ENCODE measurements around the gene VAT1L.
"Not testable (repeated sequence)": the region's sequence is repeated elsewhere in the genome, so short reads cannot be mapped to it uniquely, and the experiment has no call there.

Gene VAT1L

DNA sequence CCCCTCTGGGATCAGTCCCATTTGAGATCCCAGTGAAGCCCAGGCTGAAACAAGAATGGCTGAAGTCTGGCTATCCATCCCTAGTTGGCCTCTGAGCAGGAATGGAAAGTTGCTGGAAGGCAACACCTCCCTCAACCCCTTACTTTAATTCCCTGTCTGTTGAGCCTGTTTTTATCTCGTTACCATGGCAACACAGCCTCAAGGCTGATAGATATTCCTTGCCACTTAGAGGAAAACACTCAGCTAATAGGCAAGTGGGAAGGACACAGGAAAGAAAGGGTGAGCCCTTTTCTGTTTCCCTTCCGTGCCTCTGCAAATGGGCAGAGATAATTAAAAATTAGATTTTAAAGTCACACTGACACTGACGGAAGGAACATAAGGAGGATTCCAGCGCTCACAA, 158.5 kb downstream of the VAT1L start:
- Histone ChIP-seq H2AFZ (ENCODE audit: low read depth, low read length) (no peak overlapping the region), H2AK5ac (ENCODE audit: low read length, severe bottlenecking) (no peak overlapping the region), H4K91ac (ENCODE audit: low read length) (no peak overlapping the region), H3K23ac (ENCODE audit: low read length in 2 of 2) (no peak overlapping the region), H2BK12ac (ENCODE audit: low read length in 2 of 2) (no peak overlapping the region), H2BK5ac (ENCODE audit: low read depth, low read length, poor library complexity, severe bottlenecking) (no peak overlapping the region), H3K4ac (ENCODE audit: low read depth in 1 of 2, low read length in 2 of 2) (no peak overlapping the region), H3K4me1 (ENCODE audit: control insufficient read depth, insufficient read depth, low read depth, low read length) (no peaks in the 10 kb centered on the region), H4K8ac (ENCODE audit: low read length) (no peak overlapping the region), H3K9me3 (ENCODE audit: control insufficient read depth, low read length) (no peaks in the 10 kb centered on the region), H3K4me3 (ENCODE audit: insufficient read depth in 1 of 2, low read depth in 1 of 2, low read length in 2 of 2) (no peak overlapping the region), H3K9ac (ENCODE audit: low read length) (no peak overlapping the region), H3K27me3 (ENCODE audit: control insufficient read depth in 1 of 2, insufficient read depth in 1 of 2, low read length in 2 of 2) (no peaks in the 10 kb centered on the region), H3K27ac (ENCODE audit: low read length, poor library complexity, severe bottlenecking) (no peak overlapping the region), H2BK120ac (ENCODE audit: low read depth, low read length) (no peak overlapping the region), H3K14ac (ENCODE audit: low read length in 2 of 2) (no peak overlapping the region), H3K18ac (ENCODE audit: low read depth in 1 of 2, low read length in 2 of 2) (no peak overlapping the region), H3K36me3 (ENCODE audit: control insufficient read depth in 1 of 2, insufficient read depth in 2 of 2, low read depth in 1 of 2, low read length in 2 of 2) (no peaks in the 10 kb centered on the region), H3K4me2 (ENCODE audit: low read length, poor library complexity, severe bottlenecking) (no peak overlapping the region), H3K79me1 (replicated peaks; ENCODE audit: low read length, poor library complexity, severe bottlenecking) (no peaks in the 10 kb centered on the region), H2BK15ac (ENCODE audit: low read depth, poor library complexity, severe bottlenecking) (no peak overlapping the region)
- DNase-seq = peak; percentile 77
- 58% methylated on average over 3 of the region's 4 CpGs for WGBS

DNA sequence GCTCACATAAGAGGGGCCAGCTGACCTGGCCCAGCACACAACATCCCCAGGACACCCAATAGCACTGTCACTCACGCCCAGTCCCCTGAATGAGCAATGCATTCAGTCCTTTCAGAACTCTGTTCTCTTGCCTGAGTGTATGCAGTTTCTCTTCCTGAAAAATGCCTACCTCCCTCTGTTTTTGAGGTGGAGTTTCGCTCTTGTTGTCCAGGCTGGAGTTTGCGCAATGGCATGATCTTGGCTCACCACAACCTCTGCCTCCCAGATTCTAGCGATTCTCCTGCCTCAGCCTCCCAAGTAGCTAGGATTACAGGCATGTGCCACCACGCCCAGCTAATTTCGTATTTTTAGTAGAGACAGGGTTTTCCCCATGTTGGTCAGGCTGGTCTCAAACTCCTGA, 159.2 kb downstream of the VAT1L start:
- H3K4ac ChIP-seq (ENCODE audit: low read depth in 1 of 2, low read length in 2 of 2) = not testable (repeated sequence)
- WGBS = 96% methylated on average over 6 of the region's 6 CpGs

DNA sequence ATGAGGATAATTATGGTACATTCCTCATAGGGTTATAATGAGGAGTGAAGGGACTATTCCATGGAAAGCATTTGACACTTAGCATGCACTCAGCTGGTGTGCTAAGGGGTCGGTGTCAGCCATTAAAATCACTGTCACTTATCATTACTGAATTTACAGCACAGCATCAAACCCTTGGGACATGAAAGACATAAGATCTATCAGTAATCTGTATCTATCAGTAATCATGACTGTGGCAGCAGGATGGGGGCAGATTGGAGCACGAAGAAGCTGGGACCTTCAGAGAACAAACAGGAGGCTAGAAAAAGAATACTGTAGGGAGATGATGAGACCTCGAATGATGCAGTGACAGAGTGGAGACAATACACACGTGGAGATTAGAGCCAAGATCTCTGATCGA, 160.5 kb downstream of the VAT1L start:
- WGBS = 88% methylated on average over 5 of the region's 5 CpGs
- H2BK12ac ChIP-seq (ENCODE audit: low read length in 2 of 2) = no peak overlapping the region
- H2AFZ ChIP-seq (ENCODE audit: low read depth, low read length) = no peak overlapping the region
- H3K9ac ChIP-seq (ENCODE audit: low read length) = no peak overlapping the region
- no peak overlapping the region for H3K14ac ChIP-seq (ENCODE audit: low read length in 2 of 2)
- H3K4me1 ChIP-seq (ENCODE audit: control insufficient read depth, insufficient read depth, low read depth, low read length) = no peaks in the 10 kb centered on the region
- H3K9me3 ChIP-seq (ENCODE audit: control insufficient read depth, low read length) = no peaks in the 10 kb centered on the region
- H2BK120ac ChIP-seq (ENCODE audit: low read depth, low read length) = no peak overlapping the region
- H3K79me1 ChIP-seq (replicated peaks; ENCODE audit: low read length, poor library complexity, severe bottlenecking) = no peaks in the 10 kb centered on the region
- no peak overlapping the region for H4K8ac ChIP-seq (ENCODE audit: low read length)
- H3K18ac ChIP-seq (ENCODE audit: low read depth in 1 of 2, low read length in 2 of 2) = no peak overlapping the region
- no peaks in the 10 kb centered on the region for H3K27me3 ChIP-seq (ENCODE audit: control insufficient read depth in 1 of 2, insufficient read depth in 1 of 2, low read length in 2 of 2)
- H3K4me3 ChIP-seq (ENCODE audit: insufficient read depth in 1 of 2, low read depth in 1 of 2, low read length in 2 of 2) = no peak overlapping the region
- DNase-seq = no peak
- H3K23ac ChIP-seq (ENCODE audit: low read length in 2 of 2) = no peak overlapping the region
- H3K4ac ChIP-seq (ENCODE audit: low read depth in 1 of 2, low read length in 2 of 2) = no peak overlapping the region
- H3K36me3 ChIP-seq (ENCODE audit: control insufficient read depth in 1 of 2, insufficient read depth in 2 of 2, low read depth in 1 of 2, low read length in 2 of 2) = no peaks in the 10 kb centered on the region
- H2BK15ac ChIP-seq (ENCODE audit: low read depth, poor library complexity, severe bottlenecking) = no peak overlapping the region
- H3K27ac ChIP-seq (ENCODE audit: low read length, poor library complexity, severe bottlenecking) = no peak overlapping the region
- H2AK5ac ChIP-seq (ENCODE audit: low read length, severe bottlenecking) = no peak overlapping the region
- no peak overlapping the region for H2BK5ac ChIP-seq (ENCODE audit: low read depth, low read length, poor library complexity, severe bottlenecking)
- no peak overlapping the region for H4K91ac ChIP-seq (ENCODE audit: low read length)
- no peak overlapping the region for H3K4me2 ChIP-seq (ENCODE audit: low read length, poor library complexity, severe bottlenecking)

More for the DNA sequence above, 159.2 kb downstream of the VAT1L start:
- not testable (repeated sequence) for H3K4me3 ChIP-seq (ENCODE audit: insufficient read depth in 1 of 2, low read depth in 1 of 2, low read length in 2 of 2); H3K23ac ChIP-seq (ENCODE audit: low read length in 2 of 2); H3K14ac ChIP-seq (ENCODE audit: low read length in 2 of 2); H3K27me3 ChIP-seq (ENCODE audit: control insufficient read depth in 1 of 2, insufficient read depth in 1 of 2, low read length in 2 of 2); H2AK5ac ChIP-seq (ENCODE audit: low read length, severe bottlenecking); H4K8ac ChIP-seq (ENCODE audit: low read length); H3K4me1 ChIP-seq (ENCODE audit: control insufficient read depth, insufficient read depth, low read depth, low read length); H3K27ac ChIP-seq (ENCODE audit: low read length, poor library complexity, severe bottlenecking); H3K36me3 ChIP-seq (ENCODE audit: control insufficient read depth in 1 of 2, insufficient read depth in 2 of 2, low read depth in 1 of 2, low read length in 2 of 2); H2BK5ac ChIP-seq (ENCODE audit: low read depth, low read length, poor library complexity, severe bottlenecking); H3K9ac ChIP-seq (ENCODE audit: low read length); H3K79me1 ChIP-seq (replicated peaks; ENCODE audit: low read length, poor library complexity, severe bottlenecking); H3K9me3 ChIP-seq (ENCODE audit: control insufficient read depth, low read length); DNase-seq; H3K4me2 ChIP-seq (ENCODE audit: low read length, poor library complexity, severe bottlenecking); H2BK120ac ChIP-seq (ENCODE audit: low read depth, low read length); H3K18ac ChIP-seq (ENCODE audit: low read depth in 1 of 2, low read length in 2 of 2); H4K91ac ChIP-seq (ENCODE audit: low read length)
- Histone ChIP-seq H2BK12ac (ENCODE audit: low read length in 2 of 2) (peak overlapping the region in 1 of 2 experiments; percentile 40), H2AFZ (ENCODE audit: low read depth, low read length) (peak overlapping the region; percentile 36), H2BK15ac (ENCODE audit: low read depth, poor library complexity, severe bottlenecking) (peak overlapping the region; percentile 21)

GRCh38 chr16:77949445-77949844, 161.1 kb downstream of the VAT1L start:
- Histone ChIP-seq H4K91ac (ENCODE audit: low read length) (no peak overlapping the region), H3K4me2 (ENCODE audit: low read length, poor library complexity, severe bottlenecking) (no peak overlapping the region), H2BK120ac (ENCODE audit: low read depth, low read length) (no peak overlapping the region), H3K36me3 (ENCODE audit: control insufficient read depth in 1 of 2, insufficient read depth in 2 of 2, low read depth in 1 of 2, low read length in 2 of 2) (no peaks in the 10 kb centered on the region), H3K27ac (ENCODE audit: low read length, poor library complexity, severe bottlenecking) (no peak overlapping the region), H3K9me3 (ENCODE audit: control insufficient read depth, low read length) (no peaks in the 10 kb centered on the region), H3K4me3 (ENCODE audit: insufficient read depth in 1 of 2, low read depth in 1 of 2, low read length in 2 of 2) (no peak overlapping the region), H3K23ac (ENCODE audit: low read length in 2 of 2) (no peak overlapping the region), H2BK12ac (ENCODE audit: low read length in 2 of 2) (no peak overlapping the region), H2AK5ac (ENCODE audit: low read length, severe bottlenecking) (no peak overlapping the region), H4K8ac (ENCODE audit: low read length) (no peak overlapping the region), H2BK5ac (ENCODE audit: low read depth, low read length, poor library complexity, severe bottlenecking) (no peak overlapping the region), H3K9ac (ENCODE audit: low read length) (no peak overlapping the region), H3K4ac (ENCODE audit: low read depth in 1 of 2, low read length in 2 of 2) (no peak overlapping the region), H3K18ac (ENCODE audit: low read depth in 1 of 2, low read length in 2 of 2) (no peak overlapping the region), H2BK15ac (ENCODE audit: low read depth, poor library complexity, severe bottlenecking) (no peak overlapping the region), H3K14ac (ENCODE audit: low read length in 2 of 2) (peak overlapping the region in 1 of 2 experiments; percentile 22), H3K79me1 (replicated peaks; ENCODE audit: low read length, poor library complexity, severe bottlenecking) (no peaks in the 10 kb centered on the region), H2AFZ (ENCODE audit: low read depth, low read length) (no peak overlapping the region), H3K4me1 (ENCODE audit: control insufficient read depth, insufficient read depth, low read depth, low read length) (no peaks in the 10 kb centered on the region), H3K27me3 (ENCODE audit: control insufficient read depth in 1 of 2, insufficient read depth in 1 of 2, low read length in 2 of 2) (no peaks in the 10 kb centered on the region)
- no peak for DNase-seq
- WGBS = 77% methylated on average over 2 of the region's 2 CpGs

All from mesenchymal stem cell (in vitro differentiated cells and primary cell).